ENCODE data around the gene PIGU.

The PIGU gene

GRCh38 chr20:34581341-34582184, 95.3 kb downstream of the PIGU start:
- no peak overlapping the region for H3K4me3 ChIP-seq (ENCODE audit: low read length)
- no peaks in the 10 kb centered on the region for H3F3A ChIP-seq (ENCODE audit: control insufficient read depth, insufficient read depth)
- H3K27me3 ChIP-seq (ENCODE audit: control insufficient read depth, low read length): no peaks in the 10 kb centered on the region
- H3K9me2 ChIP-seq (replicated peaks; ENCODE audit: control insufficient read depth, low read length): no peaks in the 10 kb centered on the region
- no peak overlapping the region for H3K4me2 ChIP-seq (ENCODE audit: low read length)
- no peak for TF ChIP-seq EZH2phosphoT487 (IDR thresholded peaks at IDR 0.05; ENCODE audit: borderline replicate concordance, low read length)
- TF ChIP-seq CTCF (IDR thresholded peaks at IDR 0.05; ENCODE audit: low read depth, low read length, poor library complexity, severe bottlenecking): no peak
- peaks cover 16% of the 10 kb centered on the region for H3K36me3 ChIP-seq (ENCODE audit: control insufficient read depth, low read length)
- no peaks in the 10 kb centered on the region for H4K20me1 ChIP-seq (ENCODE audit: control insufficient read depth, insufficient read depth, low read depth, low read length)
- peaks cover 4% of the 10 kb centered on the region; the same call in 1 of the 2 replicates for H3K9me3 ChIP-seq (ENCODE audit: control insufficient read depth, insufficient read depth, low read length)
- no peak overlapping the region for H3K27ac ChIP-seq (ENCODE audit: low read depth, low read length)
- no peaks in the 10 kb centered on the region for H3K79me2 ChIP-seq (ENCODE audit: control insufficient read depth, low read length)
- peaks cover 13% of the 10 kb centered on the region for H3K4me1 ChIP-seq (ENCODE audit: control insufficient read depth, low read length)

- Histone ChIP-seq H3K4me1 (ENCODE audit: control insufficient read depth, low read length) (peaks cover 13% of the 10 kb centered on the region), H3K9me3 (ENCODE audit: control insufficient read depth, insufficient read depth, low read length) (peaks cover 4% of the 10 kb centered on the region; the same call in 1 of the 2 replicates), H3K4me3 (ENCODE audit: low read length) (peak overlapping the region; percentile 27), H3K9me2 (replicated peaks; ENCODE audit: control insufficient read depth, low read length) (no peaks in the 10 kb centered on the region), H4K20me1 (ENCODE audit: control insufficient read depth, insufficient read depth, low read depth, low read length) (no peaks in the 10 kb centered on the region), H3F3A (ENCODE audit: control insufficient read depth, insufficient read depth) (no peaks in the 10 kb centered on the region), H3K27me3 (ENCODE audit: control insufficient read depth, low read length) (no peaks in the 10 kb centered on the region), H3K79me2 (ENCODE audit: control insufficient read depth, low read length) (no peaks in the 10 kb centered on the region), H3K36me3 (ENCODE audit: control insufficient read depth, low read length) (peaks cover 16% of the 10 kb centered on the region), H3K4me2 (ENCODE audit: low read length) (peak overlapping the region; percentile 15), H3K27ac (ENCODE audit: low read depth, low read length) (peak overlapping the region; percentile 1; the same call in 1 of the 2 replicates)
- TF ChIP-seq EZH2phosphoT487 (IDR thresholded peaks at IDR 0.05; ENCODE audit: borderline replicate concordance, low read length): no peak
- TF ChIP-seq CTCF (IDR thresholded peaks at IDR 0.05; ENCODE audit: low read depth, low read length, poor library complexity, severe bottlenecking): no peak
Observed at GRCh38 chr20:34579979-34580940, 96.6 kb downstream of the PIGU start.

GRCh38 chr20:34579191-34579978, 97.5 kb downstream of the PIGU start:
- Histone ChIP-seq H3K4me3 (ENCODE audit: low read length) (no peak overlapping the region), H3K36me3 (ENCODE audit: control insufficient read depth, low read length) (peaks cover 16% of the 10 kb centered on the region), H3K4me1 (ENCODE audit: control insufficient read depth, low read length) (peaks cover 13% of the 10 kb centered on the region), H3F3A (ENCODE audit: control insufficient read depth, insufficient read depth) (no peaks in the 10 kb centered on the region), H3K27ac (ENCODE audit: low read depth, low read length) (no peak overlapping the region), H3K27me3 (ENCODE audit: control insufficient read depth, low read length) (no peaks in the 10 kb centered on the region), H4K20me1 (ENCODE audit: control insufficient read depth, insufficient read depth, low read depth, low read length) (no peaks in the 10 kb centered on the region), H3K79me2 (ENCODE audit: control insufficient read depth, low read length) (no peaks in the 10 kb centered on the region), H3K9me2 (replicated peaks; ENCODE audit: control insufficient read depth, low read length) (no peaks in the 10 kb centered on the region), H3K4me2 (ENCODE audit: low read length) (no peak overlapping the region), H3K9me3 (ENCODE audit: control insufficient read depth, insufficient read depth, low read length) (peaks cover 4% of the 10 kb centered on the region; the same call in 1 of the 2 replicates)
- TF ChIP-seq CTCF (IDR thresholded peaks at IDR 0.05; ENCODE audit: low read depth, low read length, poor library complexity, severe bottlenecking) (no peak), EZH2phosphoT487 (IDR thresholded peaks at IDR 0.05; ENCODE audit: borderline replicate concordance, low read length) (no peak)

Data from DOHH2 (cell line).